Measurements from ENCODE around the gene CCDC167.

Gene CCDC167

DNA sequence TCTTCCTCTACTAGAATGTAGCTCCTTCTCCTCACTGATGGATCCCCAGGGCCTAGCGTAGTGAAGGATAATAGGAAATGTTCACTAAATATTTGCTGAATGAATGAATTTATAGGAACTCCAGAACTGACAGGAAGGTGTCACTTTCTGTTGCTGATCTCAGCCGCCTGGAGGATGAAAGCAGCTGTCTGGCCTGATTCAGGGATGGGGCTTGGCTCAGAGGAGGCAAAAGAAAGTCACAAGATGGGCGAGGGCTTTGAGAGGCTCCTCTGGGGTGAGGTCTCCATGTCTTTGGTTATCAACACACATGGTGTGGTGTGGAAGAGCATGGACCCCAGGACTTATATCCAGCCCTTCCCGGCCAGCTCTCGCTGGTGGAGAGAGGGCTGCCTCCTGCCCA, 11.5 kb upstream of the CCDC167 start:
- TF ChIP-seq FOXM1 (IDR thresholded peaks at IDR 0.05; ENCODE audit: borderline replicate concordance, low read depth): no peak
- TF ChIP-seq EGR1 (IDR thresholded peaks at IDR 0.05): no peak
- no peak for TF ChIP-seq USF1 (IDR thresholded peaks at IDR 0.05)

GRCh38 chr6:37507690-37508421, 8.2 kb upstream of the CCDC167 start:
- TF ChIP-seq TEAD4 (IDR thresholded peaks at IDR 0.05) (no peak), TCF12 (IDR thresholded peaks at IDR 0.05; ENCODE audit: low read depth) (no peak), USF1 (IDR thresholded peaks at IDR 0.05) (no peak), RAD21 (IDR thresholded peaks at IDR 0.05; ENCODE audit: low read depth) (no peak), CREB1 (IDR thresholded peaks at IDR 0.05; ENCODE audit: low read depth) (no peak), ZBTB7A (IDR thresholded peaks at IDR 0.05; ENCODE audit: low read depth) (no peak), EP300 (IDR thresholded peaks at IDR 0.05; ENCODE audit: borderline replicate concordance) (no peak), CEBPB (IDR thresholded peaks at IDR 0.05) (no peak), FOXM1 (IDR thresholded peaks at IDR 0.05; ENCODE audit: borderline replicate concordance, low read depth) (no peak)
- TF ChIP-seq, protein P1, sequence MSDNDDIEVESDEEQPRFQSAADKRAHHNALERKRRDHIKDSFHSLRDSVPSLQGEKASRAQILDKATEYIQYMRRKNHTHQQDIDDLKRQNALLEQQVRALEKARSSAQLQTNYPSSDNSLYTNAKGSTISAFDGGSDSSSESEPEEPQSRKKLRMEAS (IDR thresholded peaks at IDR 0.05): no peak
- TF ChIP-seq, protein P2, sequence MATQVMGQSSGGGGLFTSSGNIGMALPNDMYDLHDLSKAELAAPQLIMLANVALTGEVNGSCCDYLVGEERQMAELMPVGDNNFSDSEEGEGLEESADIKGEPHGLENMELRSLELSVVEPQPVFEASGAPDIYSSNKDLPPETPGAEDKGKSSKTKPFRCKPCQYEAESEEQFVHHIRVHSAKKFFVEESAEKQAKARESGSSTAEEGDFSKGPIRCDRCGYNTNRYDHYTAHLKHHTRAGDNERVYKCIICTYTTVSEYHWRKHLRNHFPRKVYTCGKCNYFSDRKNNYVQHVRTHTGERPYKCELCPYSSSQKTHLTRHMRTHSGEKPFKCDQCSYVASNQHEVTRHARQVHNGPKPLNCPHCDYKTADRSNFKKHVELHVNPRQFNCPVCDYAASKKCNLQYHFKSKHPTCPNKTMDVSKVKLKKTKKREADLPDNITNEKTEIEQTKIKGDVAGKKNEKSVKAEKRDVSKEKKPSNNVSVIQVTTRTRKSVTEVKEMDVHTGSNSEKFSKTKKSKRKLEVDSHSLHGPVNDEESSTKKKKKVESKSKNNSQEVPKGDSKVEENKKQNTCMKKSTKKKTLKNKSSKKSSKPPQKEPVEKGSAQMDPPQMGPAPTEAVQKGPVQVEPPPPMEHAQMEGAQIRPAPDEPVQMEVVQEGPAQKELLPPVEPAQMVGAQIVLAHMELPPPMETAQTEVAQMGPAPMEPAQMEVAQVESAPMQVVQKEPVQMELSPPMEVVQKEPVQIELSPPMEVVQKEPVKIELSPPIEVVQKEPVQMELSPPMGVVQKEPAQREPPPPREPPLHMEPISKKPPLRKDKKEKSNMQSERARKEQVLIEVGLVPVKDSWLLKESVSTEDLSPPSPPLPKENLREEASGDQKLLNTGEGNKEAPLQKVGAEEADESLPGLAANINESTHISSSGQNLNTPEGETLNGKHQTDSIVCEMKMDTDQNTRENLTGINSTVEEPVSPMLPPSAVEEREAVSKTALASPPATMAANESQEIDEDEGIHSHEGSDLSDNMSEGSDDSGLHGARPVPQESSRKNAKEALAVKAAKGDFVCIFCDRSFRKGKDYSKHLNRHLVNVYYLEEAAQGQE (IDR thresholded peaks at IDR 0.05; ENCODE audit: low read depth): no peak

DNA sequence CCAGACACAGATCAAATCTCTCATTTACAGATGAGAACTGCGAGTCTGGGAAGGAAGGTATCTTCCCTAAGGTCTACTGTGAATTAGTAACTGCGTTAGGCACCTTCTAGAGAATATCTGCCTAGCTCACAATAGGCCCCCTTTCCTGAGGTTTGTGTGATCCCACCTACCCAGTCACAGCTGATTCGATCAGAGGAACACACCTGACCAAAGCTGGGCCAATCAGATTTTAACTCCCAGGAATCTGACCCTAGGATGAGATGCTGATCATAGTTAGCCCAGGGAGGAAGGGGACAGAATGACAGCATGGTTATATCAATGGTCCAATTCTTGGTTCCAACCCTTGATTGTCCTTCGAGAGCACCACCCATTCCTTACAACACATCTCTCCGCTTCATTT, 7.4 kb upstream of the CCDC167 start:
- TF ChIP-seq FOXM1 (IDR thresholded peaks at IDR 0.05; ENCODE audit: borderline replicate concordance, low read depth) (no peak), RAD21 (IDR thresholded peaks at IDR 0.05; ENCODE audit: low read depth) (no peak), TCF12 (IDR thresholded peaks at IDR 0.05; ENCODE audit: low read depth) (no peak), ZBTB7A (IDR thresholded peaks at IDR 0.05; ENCODE audit: low read depth) (no peak), EGR1 (IDR thresholded peaks at IDR 0.05) (no peak), YY1 (IDR thresholded peaks at IDR 0.05; ENCODE audit: low read depth) (no peak), CREB1 (IDR thresholded peaks at IDR 0.05; ENCODE audit: low read depth) (no peak), EP300 (IDR thresholded peaks at IDR 0.05; ENCODE audit: borderline replicate concordance) (no peak), CEBPB (IDR thresholded peaks at IDR 0.05) (no peak), TAF1 (IDR thresholded peaks at IDR 0.05; ENCODE audit: low read depth) (no peak), NFIC (IDR thresholded peaks at IDR 0.05) (no peak), USF1 (IDR thresholded peaks at IDR 0.05) (no peak), TEAD4 (IDR thresholded peaks at IDR 0.05) (no peak)
- TF ChIP-seq, protein P1 (IDR thresholded peaks at IDR 0.05): no peak
- TF ChIP-seq, protein P2 (IDR thresholded peaks at IDR 0.05; ENCODE audit: low read depth): no peak

DNA sequence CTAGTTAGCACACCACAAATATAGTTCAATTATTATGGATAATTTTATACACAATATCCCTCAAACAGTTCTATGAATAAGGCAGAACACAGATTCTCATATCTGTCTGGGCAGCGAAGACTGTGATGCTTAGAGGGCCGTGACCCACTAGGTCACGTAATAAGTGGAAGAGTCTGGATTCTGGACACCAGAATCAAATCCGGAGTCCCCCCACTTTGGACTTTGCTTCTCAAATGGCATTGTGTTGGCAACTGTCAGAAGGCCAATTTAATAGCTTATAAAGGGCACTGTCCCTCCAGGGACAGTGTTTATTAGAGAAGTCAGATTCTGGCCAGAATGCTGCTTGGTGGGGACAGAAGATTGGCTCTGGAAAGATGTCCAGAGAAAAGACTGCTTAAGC, 6.8 kb upstream of the CCDC167 start:
- TF ChIP-seq TAF1 (IDR thresholded peaks at IDR 0.05; ENCODE audit: low read depth): no peak
- TF ChIP-seq, protein P2 (IDR thresholded peaks at IDR 0.05; ENCODE audit: low read depth): no peak
- TF ChIP-seq CEBPB (IDR thresholded peaks at IDR 0.05): no peak
- TF ChIP-seq, protein P1 (IDR thresholded peaks at IDR 0.05): no peak
- no peak for TF ChIP-seq YY1 (IDR thresholded peaks at IDR 0.05; ENCODE audit: low read depth)
- no peak for TF ChIP-seq TEAD4 (IDR thresholded peaks at IDR 0.05)
- no peak for TF ChIP-seq CREB1 (IDR thresholded peaks at IDR 0.05; ENCODE audit: low read depth)
- TF ChIP-seq EP300 (IDR thresholded peaks at IDR 0.05; ENCODE audit: borderline replicate concordance): no peak
- no peak for TF ChIP-seq EGR1 (IDR thresholded peaks at IDR 0.05)

Measured in Ishikawa (cell line).